NT2/D1 (cell line): ENCODE measurements around the gene SLC7A14.

Source experiments
- DNase-seq: peaks from one replicate; pipeline ENCODE4 v3.0.0-alpha.2; 2011; ENCODE audit warnings: low read depth, low spot score
- H3K27me3 ChIP-seq: 2 replicates; pipeline ENCODE4 v1.6.0; 2011; ENCODE audit warnings: mild to moderate bottlenecking; ENCODE audit not compliant: insufficient read length, insufficient read depth
- H3K36me3 ChIP-seq: 2 replicates; pipeline ENCODE4 v1.6.1; 2011; ENCODE audit warnings: mild to moderate bottlenecking, low read length, mixed read lengths; ENCODE audit not compliant: insufficient read depth, insufficient read length
- H3K4me1 ChIP-seq: 2 replicates; pipeline ENCODE4 v1.5.1; 2011; ENCODE audit not compliant: insufficient read depth, insufficient read length
- H3K4me3 ChIP-seq: 2 replicates; pipeline ENCODE4 v1.5.1; 2011; ENCODE audit warnings: low read depth; ENCODE audit not compliant: insufficient read length
- H3K9ac ChIP-seq: 2 replicates; pipeline ENCODE4 v1.6.0; 2011; ENCODE audit warnings: low read depth; ENCODE audit not compliant: insufficient read length
- H3K9me3 ChIP-seq: 2 replicates; pipeline ENCODE4 v1.5.1; 2011; ENCODE audit warnings: mild to moderate bottlenecking, low read length; ENCODE audit not compliant: insufficient read depth
- SUZ12 ChIP-seq: IDR thresholded peaks from 2 replicates; pipeline ENCODE4 v1.6.1; 2011; ENCODE audit not compliant: insufficient read length, insufficient read depth; ENCODE audit errors: extremely low read depth
- YY1 ChIP-seq: IDR thresholded peaks from 2 replicates; pipeline ENCODE4 v1.6.1; 2011; ENCODE audit not compliant: insufficient read length, insufficient read depth
- ZNF274 ChIP-seq: IDR thresholded peaks from 2 replicates; pipeline ENCODE4 v1.6.1; 2011; ENCODE audit warnings: mild to moderate bottlenecking, low read depth, low read length

SLC7A14 gene

GRCh38 chr3:170419557-170420087 lies 166.3 kb downstream of the SLC7A14 start:
- Histone ChIP-seq H3K4me3 (peak overlapping the region; percentile 27), H3K27me3 (peaks cover 43% of the 10 kb centered on the region), H3K9ac (no peak overlapping the region), H3K9me3 (no peaks in the 10 kb centered on the region), H3K36me3 (no peaks in the 10 kb centered on the region), H3K4me1 (peaks cover 12% of the 10 kb centered on the region)
- TF ChIP-seq ZNF274, result no peak
- no peak for TF ChIP-seq YY1
- TF ChIP-seq SUZ12, result no peak
- no peak for DNase-seq

GRCh38 chr3:170418422-170419398 lies 167.2 kb downstream of the SLC7A14 start, which contains the start of gene CLDN11:
Gene CLDN11, plus strand, starts transcription at chr3:170418868. Its CDS starts 199 bp downstream, at chr3:170419067.
- Histone ChIP-seq H3K27me3 (peaks cover 43% of the 10 kb centered on the region), H3K4me3 (peak within 1 kb of the TSS; percentile 45), H3K36me3 (no peaks in the 10 kb centered on the region), H3K9ac (peak within 1 kb of the TSS; percentile 59), H3K9me3 (no peaks in the 10 kb centered on the region), H3K4me1 (peaks cover 12% of the 10 kb centered on the region)
- TF ChIP-seq ZNF274, result no peak
- TF ChIP-seq YY1, result no peak
- no peak for TF ChIP-seq SUZ12
- no peak for DNase-seq

- Histone ChIP-seq H3K4me1 (peaks cover 12% of the 10 kb centered on the region), H3K9ac (no peak overlapping the region), H3K4me3 (no peak overlapping the region), H3K36me3 (no peaks in the 10 kb centered on the region), H3K27me3 (peaks cover 43% of the 10 kb centered on the region), H3K9me3 (no peaks in the 10 kb centered on the region)
- TF ChIP-seq ZNF274 (no peak), SUZ12 (no peak), YY1 (no peak)
- DNase-seq, result no peak
Observed at GRCh38 chr3:170417090-170417489, 168.8 kb downstream of the SLC7A14 start.

GRCh38 chr3:170414202-170414663 lies 171.6 kb downstream of the SLC7A14 start:
- TF ChIP-seq ZNF274, result no peak
- TF ChIP-seq YY1, result no peak
- no peak for TF ChIP-seq SUZ12
- Histone ChIP-seq H3K9me3 (no peaks in the 10 kb centered on the region), H3K27me3 (peaks cover 28% of the 10 kb centered on the region), H3K4me3 (no peak overlapping the region), H3K4me1 (peaks cover 5% of the 10 kb centered on the region), H3K9ac (no peak overlapping the region), H3K36me3 (no peaks in the 10 kb centered on the region)
- peak; percentile 56 for DNase-seq

- Histone ChIP-seq H3K36me3 (no peaks in the 10 kb centered on the region), H3K9me3 (no peaks in the 10 kb centered on the region), H3K4me1 (no peaks in the 10 kb centered on the region), H3K4me3 (no peak overlapping the region), H3K27me3 (peaks cover 20% of the 10 kb centered on the region), H3K9ac (no peak overlapping the region)
- no peak for DNase-seq
- no peak for TF ChIP-seq SUZ12
- TF ChIP-seq YY1, result no peak
- TF ChIP-seq ZNF274, result no peak
Observed at GRCh38 chr3:170413291-170413690, 172.6 kb downstream of the SLC7A14 start.

GRCh38 chr3:170410428-170411029 lies 175.3 kb downstream of the SLC7A14 start:
- TF ChIP-seq SUZ12, result no peak
- TF ChIP-seq YY1, result no peak
- no peak for TF ChIP-seq ZNF274
- no peak for DNase-seq
- no peak overlapping the region for H3K9ac ChIP-seq

More at GRCh38 chr3:170410428-170411029, 175.3 kb downstream of the SLC7A14 start:
- Histone ChIP-seq H3K36me3 (no peaks in the 10 kb centered on the region), H3K4me3 (no peak overlapping the region), H3K9me3 (no peaks in the 10 kb centered on the region), H3K4me1 (no peaks in the 10 kb centered on the region), H3K27me3 (no peaks in the 10 kb centered on the region)
